ENCODE data around the gene CFAP99. TPM values are rescaled to one million over a fixed set of nuclear protein-coding genes. Genes with fewer than 3 reads are reported as not detected.
A peak's percentile ranks its signal among the peaks of the same experiment; 100 is the strongest.

Gene CFAP99
- total RNA-seq, 4 donors from 2014 or later = not detected

GRCh38 chr4:2432004-2432403 is 13.2 kb downstream of the CFAP99 start:
- Histone ChIP-seq H3K9me3 (no peaks in the 10 kb centered on the region), H3K4me3 (no peak overlapping the region), H3K36me3 (no peaks in the 10 kb centered on the region), H3K4me1 (peaks cover 16 to 20% of the 10 kb centered on the region in 2 donors), H3K27me3 (no peaks in the 10 kb centered on the region), H3K27ac (peak overlapping the region in 1 of 4 donors; percentile 52)
- no peak for DNase-seq
- TF ChIP-seq, protein P1, sequence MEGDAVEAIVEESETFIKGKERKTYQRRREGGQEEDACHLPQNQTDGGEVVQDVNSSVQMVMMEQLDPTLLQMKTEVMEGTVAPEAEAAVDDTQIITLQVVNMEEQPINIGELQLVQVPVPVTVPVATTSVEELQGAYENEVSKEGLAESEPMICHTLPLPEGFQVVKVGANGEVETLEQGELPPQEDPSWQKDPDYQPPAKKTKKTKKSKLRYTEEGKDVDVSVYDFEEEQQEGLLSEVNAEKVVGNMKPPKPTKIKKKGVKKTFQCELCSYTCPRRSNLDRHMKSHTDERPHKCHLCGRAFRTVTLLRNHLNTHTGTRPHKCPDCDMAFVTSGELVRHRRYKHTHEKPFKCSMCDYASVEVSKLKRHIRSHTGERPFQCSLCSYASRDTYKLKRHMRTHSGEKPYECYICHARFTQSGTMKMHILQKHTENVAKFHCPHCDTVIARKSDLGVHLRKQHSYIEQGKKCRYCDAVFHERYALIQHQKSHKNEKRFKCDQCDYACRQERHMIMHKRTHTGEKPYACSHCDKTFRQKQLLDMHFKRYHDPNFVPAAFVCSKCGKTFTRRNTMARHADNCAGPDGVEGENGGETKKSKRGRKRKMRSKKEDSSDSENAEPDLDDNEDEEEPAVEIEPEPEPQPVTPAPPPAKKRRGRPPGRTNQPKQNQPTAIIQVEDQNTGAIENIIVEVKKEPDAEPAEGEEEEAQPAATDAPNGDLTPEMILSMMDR (IDR thresholded peaks at IDR 0.05 in 4 of 5, conservative IDR thresholded peaks at IDR 0.05 in 1 of 5) = no peak
- TF ChIP-seq POLR2A (IDR thresholded peaks at IDR 0.05) = no peak
- in situ Hi-C loops (cut with MboI; ENCODE audit: low sequenced_read_pairs in 4 of 4) (no loop called here), intact Hi-C loops (cut with DNase I; ENCODE audit: low total_unique reads) (no loop called here)
- no peak for ATAC-seq

GRCh38 chr4:2432991-2433530 is 14.3 kb downstream of the CFAP99 start:
- TF ChIP-seq, protein P1 (IDR thresholded peaks at IDR 0.05 in 4 of 5, conservative IDR thresholded peaks at IDR 0.05 in 1 of 5) = no peak
- TF ChIP-seq POLR2A (IDR thresholded peaks at IDR 0.05) = no peak
- ATAC-seq (peak; percentile 45 to 70), DNase-seq (peak in 1 of 2 donors; percentile 38)
- in situ Hi-C loops (cut with MboI; ENCODE audit: low sequenced_read_pairs in 4 of 4) (no loop called here), intact Hi-C loops (cut with DNase I; ENCODE audit: low total_unique reads) (no loop called here)
- no peaks in the 10 kb centered on the region for H3K27me3 ChIP-seq
- no peaks in the 10 kb centered on the region for H3K9me3 ChIP-seq
- H3K4me3 ChIP-seq = peak overlapping the region in 1 of 4 donors; percentile 5
- H3K4me1 ChIP-seq = peaks cover 16 to 20% of the 10 kb centered on the region in 2 donors
- peak overlapping the region; percentile 11 to 52 (median 38) for H3K27ac ChIP-seq
- H3K36me3 ChIP-seq = no peaks in the 10 kb centered on the region

DNA sequence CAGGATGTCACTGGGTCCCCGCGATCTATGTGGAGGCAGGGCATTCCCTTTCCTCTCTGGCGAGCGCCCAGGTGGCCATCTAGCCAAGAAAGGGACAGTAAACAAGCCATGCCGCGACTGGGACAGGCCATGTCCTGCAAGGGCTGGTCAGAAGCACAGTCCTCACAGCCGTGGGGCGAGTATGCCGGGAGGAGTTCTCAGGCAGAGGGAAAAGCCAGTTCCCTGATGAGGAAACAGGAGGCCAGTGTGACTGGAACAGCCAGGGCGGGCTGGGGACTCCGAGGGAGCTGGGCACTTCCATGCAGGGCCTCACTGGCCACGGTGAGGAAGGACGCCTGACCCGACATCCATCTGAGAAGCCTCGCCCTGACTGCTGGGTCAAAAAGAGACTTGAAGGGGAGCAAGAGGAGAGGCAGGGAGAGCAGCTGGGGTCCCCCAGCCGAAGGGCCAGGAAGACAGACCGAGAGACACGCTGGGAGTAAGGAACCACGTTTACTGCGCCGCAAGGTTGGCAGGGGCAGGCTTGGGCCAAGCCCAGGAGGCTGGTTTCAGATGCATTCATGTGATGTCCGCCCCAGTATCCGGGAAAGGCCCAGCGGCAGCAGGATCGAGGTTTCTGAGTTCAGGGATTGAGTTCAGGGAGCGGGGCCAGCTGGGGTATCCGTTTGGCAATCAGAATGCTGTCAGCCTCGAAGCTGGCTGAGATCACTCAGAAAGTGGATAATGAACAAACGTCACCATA is 15.0 kb downstream of the CFAP99 start:
- Histone ChIP-seq H3K36me3 (no peaks in the 10 kb centered on the region), H3K27ac (peak overlapping the region; percentile 11 to 52 (median 38)), H3K27me3 (no peaks in the 10 kb centered on the region), H3K9me3 (no peaks in the 10 kb centered on the region), H3K4me3 (no peak overlapping the region), H3K4me1 (peaks cover 16 to 20% of the 10 kb centered on the region in 2 donors)
- in situ Hi-C loops (cut with MboI; ENCODE audit: low sequenced_read_pairs in 4 of 4) (no loop called here), intact Hi-C loops (cut with DNase I; ENCODE audit: low total_unique reads) (no loop called here)
- DNase-seq (no peak), ATAC-seq (peak; percentile 42 to 64)
- TF ChIP-seq, protein P1 (IDR thresholded peaks at IDR 0.05 in 4 of 5, conservative IDR thresholded peaks at IDR 0.05 in 1 of 5) = no peak
- no peak for TF ChIP-seq POLR2A (IDR thresholded peaks at IDR 0.05)

DNA sequence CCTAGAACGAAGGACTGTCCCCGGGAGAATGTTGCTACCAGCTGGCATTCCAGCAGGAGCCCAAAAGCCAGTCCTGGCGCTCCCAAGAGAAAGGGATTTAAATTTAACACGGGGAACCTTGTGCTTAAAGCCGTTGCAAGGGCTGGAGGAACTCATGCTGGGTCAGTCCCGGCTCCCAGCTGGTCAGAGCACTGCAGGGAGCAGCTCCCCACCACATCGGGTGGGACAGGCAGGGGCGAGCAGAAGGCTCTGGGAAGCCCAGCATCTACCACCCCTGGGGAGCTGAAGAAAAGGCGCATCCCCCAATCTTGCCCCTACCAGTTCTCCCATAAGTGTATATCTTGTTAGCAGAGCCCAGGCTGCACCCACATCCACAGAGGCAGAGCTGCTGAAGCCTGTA is 15.7 kb downstream of the CFAP99 start:
- intact Hi-C loops (cut with DNase I; ENCODE audit: low total_unique reads) = no loop called here
- no peak for ATAC-seq
- H3K27ac ChIP-seq = peak overlapping the region in 1 of 4 donors; percentile 11
- H3K36me3 ChIP-seq = no peaks in the 10 kb centered on the region
- no peaks in the 10 kb centered on the region for H3K9me3 ChIP-seq
- TF ChIP-seq, protein P1 (IDR thresholded peaks at IDR 0.05 in 4 of 5, conservative IDR thresholded peaks at IDR 0.05 in 1 of 5) = no peak
- no peak for TF ChIP-seq POLR2A (IDR thresholded peaks at IDR 0.05)
- H3K4me3 ChIP-seq = no peak overlapping the region
- H3K4me1 ChIP-seq = peaks cover 16 to 20% of the 10 kb centered on the region in 2 donors
- in situ Hi-C loops (cut with MboI; ENCODE audit: low sequenced_read_pairs in 4 of 4) = no loop called here
- no peak for DNase-seq
- no peaks in the 10 kb centered on the region for H3K27me3 ChIP-seq
